Activated CD8-positive, alpha-beta memory T cell treated with anti-CD3 and anti-CD28 coated beads, Interleukin-2, amount 50 U/mL, for 48 hours (primary cell): ENCODE results near the gene KCTD16.

Source experiments
- DNase-seq: peaks from one replicate; pipeline ENCODE4 v3.0.0-alpha.2; 2020

Gene KCTD16

DNA sequence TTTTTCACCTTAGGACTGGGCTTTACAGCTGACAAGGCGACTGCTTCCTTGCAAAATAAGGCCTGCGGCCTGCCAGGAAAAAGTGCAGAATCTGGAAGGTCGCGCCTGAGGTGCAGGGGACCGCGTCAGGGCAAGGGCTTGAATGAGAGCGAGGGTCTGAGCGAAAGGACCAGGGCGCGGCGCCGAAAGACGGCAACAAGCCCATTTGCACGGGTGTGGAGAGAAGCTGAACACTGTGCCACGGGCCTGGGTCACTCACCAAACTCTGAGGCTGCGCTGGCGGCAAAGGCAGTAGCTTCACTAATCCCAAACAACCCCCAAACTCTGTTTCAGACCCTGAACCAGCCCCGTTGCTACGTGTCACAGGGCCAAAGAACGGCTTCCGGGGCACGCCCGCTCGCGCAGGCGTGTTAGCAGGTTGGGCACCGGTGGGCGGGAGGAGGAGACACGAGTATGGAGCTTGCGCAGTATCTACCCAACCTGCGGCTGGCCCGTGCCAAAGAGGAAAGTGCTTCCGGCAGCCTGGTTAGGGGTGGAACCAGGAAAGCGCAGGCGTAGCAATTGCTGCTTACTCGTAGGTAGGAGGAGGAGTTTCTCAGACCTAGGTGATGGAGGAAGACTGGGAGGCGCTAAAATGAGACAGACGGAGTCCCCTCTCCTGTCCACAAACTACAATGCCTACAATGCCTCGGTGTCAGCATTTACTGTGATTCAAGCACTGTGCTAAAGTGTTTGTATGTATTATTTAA, at the start of gene KCTD16, which contains the start of gene YIPF5:
Gene KCTD16, plus strand, starts transcription at position 598 of the 749 bp plus-strand sequence.
Gene YIPF5, minus strand, starts transcription at position 384 of the 749 bp plus-strand sequence. CDS start 704 bp downstream, outside the sequence.
- peak; percentile 96 for DNase-seq

DNA sequence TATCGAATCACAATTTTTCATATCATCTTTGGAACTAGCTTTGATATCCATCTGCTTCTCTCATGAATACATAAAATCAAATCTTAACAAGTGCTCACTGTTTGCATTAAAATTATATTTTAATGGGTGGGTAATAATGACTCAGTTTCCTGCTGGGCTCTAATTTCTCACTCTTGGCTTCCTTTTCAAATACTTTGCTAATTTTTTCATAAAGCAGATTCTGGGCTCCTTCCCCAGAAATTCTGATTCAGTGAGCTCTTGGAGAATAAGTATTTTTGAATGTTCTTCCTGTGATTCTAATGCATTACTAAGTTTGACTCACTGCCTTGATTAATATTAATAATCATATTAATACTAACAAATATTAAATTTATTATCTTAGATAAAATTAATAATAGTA, 49.1 kb upstream of the KCTD16 start:
- DNase-seq: no peak

DNA sequence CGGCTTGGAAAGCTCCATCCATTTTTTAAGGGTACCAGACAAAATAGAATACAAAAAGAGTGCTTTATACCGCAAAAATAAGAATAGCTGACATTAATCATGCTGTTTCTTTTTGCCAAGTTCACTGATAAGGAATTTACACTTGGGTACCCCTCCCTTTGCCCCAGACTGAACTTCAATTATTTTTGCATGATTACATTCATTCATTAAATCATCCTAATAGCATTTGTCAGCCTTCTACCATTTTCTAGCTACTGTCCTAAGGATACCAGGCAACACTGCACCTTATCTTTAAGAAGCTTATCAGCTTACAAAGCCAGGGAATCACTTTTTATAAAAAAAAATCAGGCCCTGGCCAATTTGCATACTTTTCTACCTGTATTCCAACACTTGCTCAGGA, 48.6 kb upstream of the KCTD16 start:
- no peak for DNase-seq

DNA sequence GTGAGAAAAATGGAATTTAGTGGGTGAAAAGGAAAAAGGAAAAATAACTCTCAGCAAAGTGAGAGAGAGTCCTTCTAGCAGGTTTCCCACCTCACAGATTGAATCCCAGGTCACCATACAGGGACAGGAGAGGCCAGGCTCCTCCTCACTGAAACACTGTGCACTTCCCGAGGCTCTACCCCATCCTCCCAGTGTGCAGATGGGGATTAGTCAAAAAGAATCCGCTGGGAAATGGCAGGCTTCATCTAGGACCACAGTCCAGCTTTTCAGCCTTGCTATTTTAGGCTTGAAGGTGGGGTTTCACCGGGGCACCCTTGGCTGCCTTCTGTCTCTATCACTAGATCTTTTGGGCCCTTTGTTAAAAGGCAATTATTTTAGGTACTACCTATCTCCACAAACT, 48.0 kb upstream of the KCTD16 start:
- no peak for DNase-seq

DNA sequence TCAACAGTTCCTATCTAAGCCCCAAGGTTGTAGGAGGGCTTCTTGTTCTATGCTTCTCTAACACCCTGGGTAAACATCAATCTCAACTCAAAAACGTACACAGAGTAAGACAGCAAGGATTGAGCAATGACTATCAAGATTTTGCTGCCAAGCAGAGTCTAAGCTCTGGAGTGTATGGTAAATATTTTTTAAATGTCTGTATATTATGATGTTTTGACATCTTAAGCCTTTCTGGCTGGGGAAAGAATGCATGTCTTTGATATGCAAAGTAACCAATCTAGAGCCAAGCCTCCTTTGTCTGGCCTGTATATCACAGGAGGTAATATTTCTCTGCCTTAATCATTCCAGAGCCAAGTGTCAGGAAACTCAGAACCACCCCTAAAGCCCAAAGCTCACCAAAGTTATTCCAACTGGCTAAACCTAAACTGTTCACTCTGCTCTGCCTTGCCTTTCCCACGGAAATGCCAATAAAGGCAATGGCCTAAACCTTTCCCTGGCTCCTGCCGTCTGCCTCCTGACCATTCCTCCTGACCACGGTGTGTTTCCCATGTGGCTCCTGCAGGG, 45.4 kb upstream of the KCTD16 start:
- no peak for DNase-seq

DNA sequence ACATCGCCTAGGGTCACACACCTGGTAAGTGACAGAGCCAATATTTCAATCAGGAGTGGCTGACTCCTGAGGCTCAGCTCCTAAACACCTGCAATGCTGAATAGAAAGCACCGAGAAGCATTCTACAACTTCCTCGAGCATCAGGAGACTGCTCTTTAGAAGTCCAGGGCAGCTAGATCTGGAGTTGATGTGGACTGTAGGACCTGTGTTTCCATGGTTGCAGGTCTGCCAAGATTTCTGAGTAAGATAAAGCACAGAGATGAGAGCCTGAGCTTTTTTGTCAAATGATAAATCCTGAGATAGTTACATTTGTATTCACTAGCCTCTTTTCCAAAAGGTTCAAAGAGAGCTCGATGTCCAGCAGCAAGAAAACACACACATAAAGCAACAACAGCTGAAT, 44.0 kb upstream of the KCTD16 start:
- no peak for DNase-seq

DNA sequence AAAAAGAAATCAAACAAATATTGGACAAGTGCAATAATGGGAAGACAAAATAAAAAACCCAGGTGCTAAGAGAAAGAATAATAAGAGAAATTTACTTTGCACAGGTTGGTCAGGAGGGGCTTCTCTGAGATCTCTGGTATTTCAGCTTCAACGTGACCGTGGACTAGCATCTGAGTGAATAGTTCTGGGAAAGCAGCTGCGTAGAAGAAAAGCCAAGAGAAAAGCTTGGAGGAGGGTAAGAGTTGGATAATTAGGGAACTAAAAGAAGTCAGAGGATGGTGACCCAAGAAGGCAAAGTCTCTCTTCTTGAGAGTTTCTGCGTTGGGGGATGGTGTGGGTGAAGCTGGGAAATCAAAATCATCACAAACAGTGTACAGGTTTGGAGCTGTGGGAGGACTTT, 41.8 kb upstream of the KCTD16 start:
- DNase-seq: no peak

DNA sequence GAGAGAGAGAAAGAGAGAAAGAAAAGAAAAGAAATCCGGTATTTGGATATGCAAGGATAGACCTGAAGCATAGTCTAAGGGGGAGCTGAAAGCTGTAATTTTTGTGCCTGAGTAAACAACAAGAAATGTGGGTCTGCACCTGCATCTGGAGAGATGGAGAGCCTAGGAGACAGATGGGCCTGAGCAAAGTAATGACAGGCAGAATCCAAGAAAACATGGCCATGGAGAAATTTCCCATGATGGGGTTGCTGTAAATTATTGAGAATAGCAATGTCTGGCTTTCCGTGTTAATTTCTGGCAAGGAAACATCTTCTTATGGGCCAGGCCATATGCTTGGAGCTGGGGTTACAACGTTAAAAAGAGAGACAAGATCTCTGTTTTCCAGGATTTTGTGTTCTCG, 40.4 kb upstream of the KCTD16 start:
- DNase-seq: no peak

DNA sequence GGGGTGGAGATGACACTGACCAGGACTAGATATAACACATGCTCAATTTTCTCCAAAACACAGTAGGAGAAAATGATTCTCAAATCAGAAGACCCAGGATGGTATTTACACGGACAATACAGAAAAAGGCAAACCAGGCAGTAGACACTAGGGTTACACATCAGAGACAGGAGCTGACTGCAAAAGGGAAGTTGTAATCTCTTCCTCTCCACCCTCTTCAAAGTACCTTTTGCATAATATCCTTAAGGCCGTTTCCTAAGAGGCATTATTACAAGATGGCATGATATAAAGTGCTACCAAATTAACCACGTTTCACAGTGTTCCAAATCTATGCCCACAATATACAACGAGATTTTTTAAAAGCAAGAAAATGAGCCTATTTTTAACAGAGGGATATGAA, 39.4 kb upstream of the KCTD16 start:
- no peak for DNase-seq

DNA sequence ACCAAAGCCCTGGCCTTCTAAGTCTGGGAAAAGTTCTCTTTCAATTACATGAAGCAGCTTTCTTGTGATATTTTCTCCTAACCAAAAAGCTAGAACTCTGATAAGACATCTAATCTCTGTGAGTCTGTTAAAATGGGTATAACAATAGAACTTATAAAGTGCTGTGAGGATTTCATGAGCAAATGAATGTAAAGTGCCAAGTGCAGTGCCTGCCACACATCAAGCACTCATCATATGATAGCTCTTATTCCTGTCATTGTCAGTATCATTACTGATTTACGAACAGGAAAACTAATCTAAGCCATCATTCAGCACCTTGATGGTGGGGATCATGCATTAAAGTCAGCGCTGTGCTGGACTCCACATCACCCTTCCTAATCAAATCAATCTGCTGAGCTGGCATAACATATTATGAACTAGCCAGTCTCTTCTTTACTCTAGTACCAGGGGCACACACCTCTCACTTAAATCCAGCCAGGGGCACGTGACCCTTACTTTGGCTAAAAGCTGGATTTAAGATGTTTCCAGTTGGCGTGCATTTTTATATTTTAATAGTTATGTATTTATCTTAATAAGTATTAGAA, 37.5 kb upstream of the KCTD16 start:
- no peak for DNase-seq

DNA sequence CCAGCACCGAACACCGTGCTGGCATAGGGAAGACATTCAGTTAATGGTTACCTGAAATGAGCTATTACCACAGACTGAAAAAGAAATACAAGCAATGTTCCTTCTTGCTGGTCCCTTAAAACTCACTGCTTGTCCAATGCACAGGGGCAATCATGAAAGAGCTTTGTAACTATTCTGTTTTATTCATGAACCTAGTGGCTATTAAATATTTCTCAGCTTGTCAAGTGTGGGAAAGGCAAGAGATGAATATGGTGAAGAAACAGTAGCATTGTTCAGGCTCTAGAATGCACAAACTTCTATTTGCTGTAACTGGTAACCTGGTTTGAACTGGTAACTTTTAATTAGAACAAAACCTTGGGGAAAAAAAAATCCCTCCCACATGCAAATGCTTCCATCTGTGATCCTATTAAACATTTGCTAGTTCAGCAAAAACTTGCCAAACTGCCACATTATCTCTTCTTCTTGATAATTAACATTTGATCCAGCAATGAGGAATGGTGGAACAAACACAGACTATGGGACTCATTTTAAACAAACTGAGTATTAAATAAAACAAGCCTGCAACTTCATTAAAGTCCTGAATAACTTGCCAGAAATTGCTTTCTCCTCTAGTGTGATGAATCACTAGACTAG, 36.4 kb upstream of the KCTD16 start:
- DNase-seq: no peak

DNA sequence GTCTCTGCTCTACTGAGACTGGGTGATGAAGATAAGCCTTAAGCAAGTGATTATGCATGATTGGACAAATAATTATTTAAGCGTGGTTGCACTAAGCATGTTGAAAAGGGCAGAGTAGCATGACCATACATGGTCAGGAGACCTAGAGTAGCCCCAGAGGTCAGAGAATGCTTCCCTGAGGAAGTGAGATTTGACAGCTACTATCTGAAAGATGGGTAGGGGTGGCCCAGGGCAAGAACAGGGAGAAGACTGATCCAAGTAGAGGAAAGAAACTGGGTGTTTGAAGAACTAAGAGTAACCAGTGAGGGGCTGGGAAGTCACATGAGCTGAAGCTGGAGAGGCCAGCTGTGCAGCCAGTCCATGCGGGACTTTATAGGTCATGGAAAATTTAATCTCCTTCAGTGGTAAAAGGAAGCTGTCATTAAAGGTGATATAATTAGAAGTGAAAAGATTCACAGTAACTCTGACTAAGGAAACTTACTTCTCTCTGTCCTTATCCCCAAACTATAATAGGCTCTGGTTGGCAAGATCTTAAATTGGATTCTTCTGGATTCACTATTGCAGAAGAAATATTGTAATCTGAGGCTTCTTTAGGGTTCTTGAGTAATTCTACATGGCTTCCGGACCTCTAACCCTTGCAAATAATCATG, 35.4 kb upstream of the KCTD16 start:
- no peak for DNase-seq

DNA sequence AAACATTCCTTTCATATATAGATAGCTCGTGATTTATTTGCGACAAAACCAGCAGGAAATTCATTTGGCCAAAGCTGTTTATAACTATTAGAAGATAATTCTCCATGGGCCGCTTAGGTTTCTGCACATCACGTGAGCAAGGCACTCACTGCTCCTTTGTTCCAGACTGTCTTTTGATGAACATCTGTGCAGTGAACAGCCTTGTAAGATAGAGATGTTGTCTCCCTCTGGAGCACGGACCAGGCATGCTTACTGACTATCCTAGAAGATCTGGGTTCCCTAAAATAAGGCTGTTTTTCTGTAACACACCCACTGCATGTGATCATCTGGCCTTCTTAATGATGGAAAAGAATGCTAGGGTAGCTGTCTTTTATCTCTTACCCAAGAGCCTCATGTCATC, 31.1 kb upstream of the KCTD16 start:
- no peak for DNase-seq

DNA sequence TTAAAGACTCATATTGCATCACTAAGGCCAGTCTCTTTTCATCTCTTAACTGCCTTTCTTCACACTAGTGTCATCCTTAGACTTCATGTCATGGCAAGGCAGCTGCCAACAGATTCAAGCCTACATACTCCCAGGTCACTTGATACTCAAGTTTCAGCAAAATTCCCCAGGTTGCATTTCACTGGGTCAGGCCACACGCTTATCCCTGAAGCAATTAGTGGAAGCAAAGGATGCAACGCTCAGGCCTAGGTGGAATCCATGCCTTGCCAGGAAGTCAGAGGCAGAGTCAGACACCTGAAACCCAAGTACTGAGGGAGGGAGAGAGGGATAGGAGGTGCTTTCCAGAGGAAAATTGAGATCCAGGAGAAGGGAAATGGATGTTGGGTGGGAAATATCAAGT, 29.1 kb upstream of the KCTD16 start:
- no peak for DNase-seq

DNA sequence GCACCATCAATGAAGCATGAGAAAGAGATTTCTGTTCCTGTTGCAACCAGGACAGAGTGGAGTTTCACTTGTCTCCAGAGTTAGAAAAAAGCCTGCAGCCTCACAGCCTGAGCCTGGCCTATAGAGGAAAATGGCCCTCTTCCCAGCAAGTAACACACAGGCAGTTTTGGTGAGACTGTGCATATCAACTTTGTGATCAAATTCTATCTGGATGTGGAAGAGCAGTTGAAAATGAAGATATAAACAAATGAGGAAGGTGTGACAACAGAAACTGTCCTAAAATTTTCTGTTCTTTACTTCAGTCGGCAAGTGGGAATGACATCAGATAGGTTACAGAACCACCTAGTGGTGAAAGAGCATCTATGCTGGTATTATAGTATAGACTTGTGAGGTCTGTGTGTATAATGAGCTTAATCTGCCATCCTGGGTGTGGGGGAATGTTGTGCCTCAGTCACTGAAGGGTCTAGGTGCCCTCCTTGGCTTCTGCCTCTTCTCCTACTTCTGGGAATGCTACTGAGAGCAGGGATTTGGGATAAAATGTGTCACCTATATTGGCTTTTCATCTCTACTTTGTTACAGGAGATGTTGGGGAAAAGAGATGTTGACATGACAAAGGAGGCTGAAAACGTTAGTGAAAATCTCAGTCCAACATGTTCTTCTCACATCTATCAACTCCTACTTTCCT, 28.4 kb upstream of the KCTD16 start:
- no peak for DNase-seq

DNA sequence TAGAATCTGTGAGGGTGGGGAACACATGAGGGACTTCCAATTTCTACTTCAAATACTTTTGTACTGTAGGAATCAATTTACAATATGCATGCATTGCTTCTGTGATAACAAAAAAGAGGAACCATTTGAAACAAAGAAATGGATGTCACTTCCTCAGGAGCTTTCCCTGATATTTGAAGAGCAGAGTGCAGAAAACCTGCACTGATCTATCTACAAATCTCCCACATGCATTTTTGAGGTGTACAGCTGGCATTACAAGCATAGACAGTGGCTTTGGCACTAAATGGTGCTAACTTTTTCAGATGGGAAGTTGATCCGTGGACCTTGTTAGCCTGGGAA, 27.9 kb upstream of the KCTD16 start:
- DNase-seq: no peak

DNA sequence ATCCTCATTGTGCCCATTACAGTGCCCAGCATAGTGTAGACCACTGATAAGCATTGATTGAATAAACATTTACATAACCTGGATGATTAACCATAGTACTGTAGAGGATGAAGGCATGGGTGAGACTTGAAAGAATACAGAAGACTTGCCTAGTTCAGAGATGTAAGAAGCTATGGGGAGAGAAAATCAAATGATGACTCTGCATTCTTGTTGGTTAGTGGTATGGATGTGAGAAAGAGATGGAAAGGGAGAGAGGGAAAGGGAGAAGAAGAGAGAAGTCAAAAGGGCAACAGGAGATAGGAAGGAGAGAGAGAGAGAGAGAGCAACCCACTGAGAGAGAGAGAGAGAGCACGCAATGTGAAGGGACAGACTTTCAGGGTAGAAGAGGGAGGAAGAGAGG, 27.0 kb upstream of the KCTD16 start:
- DNase-seq: no peak

DNA sequence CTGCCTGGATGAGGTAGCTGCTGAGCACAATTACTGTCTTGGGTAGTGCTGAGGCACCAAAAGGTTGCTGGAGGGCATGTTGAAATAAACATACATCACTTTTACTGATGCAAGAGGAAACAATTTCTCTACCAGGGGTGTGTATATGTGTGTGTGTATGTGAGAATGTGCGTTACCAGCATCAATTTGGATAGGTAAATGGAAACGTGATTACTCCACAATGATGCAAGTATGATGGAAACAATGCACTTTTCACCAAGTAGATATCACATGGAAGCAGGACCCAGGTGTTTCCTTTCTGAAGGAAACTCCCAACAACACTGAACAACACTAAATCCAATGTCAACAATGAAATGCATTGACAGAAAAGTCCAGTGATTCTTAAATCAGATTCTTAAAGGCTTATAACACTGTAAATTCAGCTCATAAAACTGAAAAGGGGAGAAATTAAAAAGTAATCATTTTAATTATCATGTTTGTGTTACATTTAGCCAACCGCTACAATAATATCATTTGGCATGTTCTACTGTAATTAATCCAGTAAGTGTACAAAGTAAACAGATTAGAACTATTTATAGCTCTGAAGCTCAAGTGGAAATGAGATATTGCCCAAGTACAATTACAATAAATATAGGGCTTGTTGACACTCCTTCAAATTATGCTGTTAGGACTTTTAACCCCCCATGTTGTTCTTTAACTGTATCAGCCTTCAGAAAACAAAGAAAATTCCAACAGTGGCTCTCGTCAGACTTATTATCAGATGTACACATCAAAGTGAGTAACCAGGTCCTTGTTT, 25.5 kb upstream of the KCTD16 start:
- DNase-seq: no peak

DNA sequence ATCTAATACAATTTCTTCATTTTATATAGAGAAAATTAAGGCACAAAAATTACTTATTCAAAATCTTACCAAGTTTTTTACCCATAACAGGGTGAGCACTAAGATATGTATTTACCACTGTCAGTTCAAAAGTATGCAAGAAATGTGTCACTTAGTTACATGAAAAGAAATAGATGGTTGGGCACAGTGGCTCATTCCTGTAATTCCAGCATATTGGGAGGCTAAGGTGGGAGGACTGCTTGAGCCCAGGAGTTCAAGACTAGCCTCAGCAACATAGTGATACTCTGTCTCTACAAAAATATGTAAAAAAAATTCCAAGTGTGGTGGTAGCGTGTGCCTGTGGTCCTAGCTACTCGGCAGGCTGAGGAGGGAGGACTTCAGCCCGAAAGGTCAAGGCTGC, 19.6 kb upstream of the KCTD16 start:
- DNase-seq: no peak

DNA sequence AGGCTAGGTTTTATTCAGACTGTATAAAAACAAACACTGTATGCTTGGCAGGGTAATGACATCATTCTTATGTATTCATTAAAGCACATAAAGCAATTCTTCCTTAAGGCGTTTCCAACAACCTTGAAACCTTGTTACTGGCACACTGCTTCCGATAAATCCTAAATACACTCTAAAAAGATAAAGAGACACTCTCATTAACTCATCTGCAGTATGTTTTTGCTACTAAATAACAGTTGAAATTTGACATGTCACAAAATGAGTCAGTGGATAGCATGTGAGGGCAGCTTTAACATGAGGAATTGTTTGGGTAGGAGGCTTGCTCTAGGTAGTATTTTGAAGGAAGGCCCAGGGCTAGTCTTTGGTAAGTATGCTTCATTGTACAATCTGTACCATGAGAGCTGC, 13.9 kb upstream of the KCTD16 start:
- no peak for DNase-seq

DNA sequence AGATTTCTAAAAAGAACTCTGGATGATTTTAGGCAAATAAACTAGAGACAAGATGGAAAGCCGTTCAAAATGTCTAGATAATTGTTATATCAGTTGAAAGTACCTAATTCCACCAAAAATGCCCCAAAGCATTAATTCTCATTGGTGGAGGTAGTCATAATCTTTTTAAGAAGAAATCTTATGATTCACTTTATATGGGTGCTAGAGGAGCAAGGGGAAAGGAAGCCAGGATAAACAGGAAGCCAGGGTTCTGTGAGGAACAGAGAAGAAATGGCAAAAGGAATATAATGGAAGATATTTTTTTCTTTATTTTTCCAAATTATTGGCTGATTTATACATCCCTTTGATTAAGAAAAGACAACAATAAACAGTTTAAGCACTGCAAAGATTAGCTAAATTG, 8.0 kb upstream of the KCTD16 start:
- DNase-seq: no peak

DNA sequence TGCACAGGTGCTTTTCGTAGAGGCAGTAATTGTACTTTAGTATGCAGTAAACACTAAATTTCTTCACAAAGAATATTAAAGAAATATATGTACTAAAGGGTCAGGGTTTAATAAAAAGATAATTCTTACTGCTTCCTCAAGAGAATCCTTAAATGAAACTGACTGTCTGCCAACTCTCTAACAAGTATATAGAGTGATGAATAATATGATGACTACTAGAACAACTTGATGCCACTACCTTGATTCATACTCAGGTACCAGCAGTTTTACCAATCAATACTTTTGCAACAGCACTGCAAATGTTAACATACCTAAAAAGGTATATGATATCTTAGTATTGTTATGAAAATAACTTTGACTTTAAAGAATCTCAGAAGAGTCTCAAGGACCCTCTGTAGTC, 4.0 kb upstream of the KCTD16 start:
- no peak for DNase-seq
